Measurements from ENCODE around the gene PHF2.

Gene PHF2

GRCh38 chr9:93651521-93651950 is 75.2 kb downstream of the PHF2 start:
- H4K20me1 ChIP-seq (ENCODE audit: insufficient read depth), result no peaks in the 10 kb centered on the region
- H2AFZ ChIP-seq (ENCODE audit: low read depth), result no peak overlapping the region
- H3K79me2 ChIP-seq (ENCODE audit: insufficient read depth, low read depth), result no peaks in the 10 kb centered on the region
- H3K36me3 ChIP-seq (ENCODE audit: insufficient read depth), result no peaks in the 10 kb centered on the region
- TF ChIP-seq, protein P1, sequence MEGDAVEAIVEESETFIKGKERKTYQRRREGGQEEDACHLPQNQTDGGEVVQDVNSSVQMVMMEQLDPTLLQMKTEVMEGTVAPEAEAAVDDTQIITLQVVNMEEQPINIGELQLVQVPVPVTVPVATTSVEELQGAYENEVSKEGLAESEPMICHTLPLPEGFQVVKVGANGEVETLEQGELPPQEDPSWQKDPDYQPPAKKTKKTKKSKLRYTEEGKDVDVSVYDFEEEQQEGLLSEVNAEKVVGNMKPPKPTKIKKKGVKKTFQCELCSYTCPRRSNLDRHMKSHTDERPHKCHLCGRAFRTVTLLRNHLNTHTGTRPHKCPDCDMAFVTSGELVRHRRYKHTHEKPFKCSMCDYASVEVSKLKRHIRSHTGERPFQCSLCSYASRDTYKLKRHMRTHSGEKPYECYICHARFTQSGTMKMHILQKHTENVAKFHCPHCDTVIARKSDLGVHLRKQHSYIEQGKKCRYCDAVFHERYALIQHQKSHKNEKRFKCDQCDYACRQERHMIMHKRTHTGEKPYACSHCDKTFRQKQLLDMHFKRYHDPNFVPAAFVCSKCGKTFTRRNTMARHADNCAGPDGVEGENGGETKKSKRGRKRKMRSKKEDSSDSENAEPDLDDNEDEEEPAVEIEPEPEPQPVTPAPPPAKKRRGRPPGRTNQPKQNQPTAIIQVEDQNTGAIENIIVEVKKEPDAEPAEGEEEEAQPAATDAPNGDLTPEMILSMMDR (conservative IDR thresholded peaks at IDR 0.05; ENCODE audit: low read depth, low read length), result no peak
- H3K9ac ChIP-seq, result no peak overlapping the region
- no peak overlapping the region for H3K4me2 ChIP-seq
- no peaks in the 10 kb centered on the region for H3K27me3 ChIP-seq (ENCODE audit: insufficient read depth, low read depth)
- H3K4me1 ChIP-seq (ENCODE audit: low read depth, poor library complexity, severe bottlenecking), result no peaks in the 10 kb centered on the region
- H3K4me3 ChIP-seq (IDR thresholded peaks at IDR 0.05; ENCODE audit: insufficient read depth, low read depth, low read length), result no peak overlapping the region
- H3K27ac ChIP-seq, result no peak overlapping the region

GRCh38 chr9:93652604-93653592 is 76.5 kb downstream of the PHF2 start:
- Histone ChIP-seq H3K4me2 (no peak overlapping the region), H2AFZ (ENCODE audit: low read depth) (no peak overlapping the region), H3K4me3 (IDR thresholded peaks at IDR 0.05; ENCODE audit: insufficient read depth, low read depth, low read length) (no peak overlapping the region), H3K27me3 (ENCODE audit: insufficient read depth, low read depth) (no peaks in the 10 kb centered on the region), H3K9ac (no peak overlapping the region), H3K36me3 (ENCODE audit: insufficient read depth) (no peaks in the 10 kb centered on the region), H3K79me2 (ENCODE audit: insufficient read depth, low read depth) (no peaks in the 10 kb centered on the region), H4K20me1 (ENCODE audit: insufficient read depth) (no peaks in the 10 kb centered on the region), H3K27ac (no peak overlapping the region), H3K4me1 (ENCODE audit: low read depth, poor library complexity, severe bottlenecking) (no peaks in the 10 kb centered on the region)
- TF ChIP-seq, protein P1 (conservative IDR thresholded peaks at IDR 0.05; ENCODE audit: low read depth, low read length), result no peak

DNA sequence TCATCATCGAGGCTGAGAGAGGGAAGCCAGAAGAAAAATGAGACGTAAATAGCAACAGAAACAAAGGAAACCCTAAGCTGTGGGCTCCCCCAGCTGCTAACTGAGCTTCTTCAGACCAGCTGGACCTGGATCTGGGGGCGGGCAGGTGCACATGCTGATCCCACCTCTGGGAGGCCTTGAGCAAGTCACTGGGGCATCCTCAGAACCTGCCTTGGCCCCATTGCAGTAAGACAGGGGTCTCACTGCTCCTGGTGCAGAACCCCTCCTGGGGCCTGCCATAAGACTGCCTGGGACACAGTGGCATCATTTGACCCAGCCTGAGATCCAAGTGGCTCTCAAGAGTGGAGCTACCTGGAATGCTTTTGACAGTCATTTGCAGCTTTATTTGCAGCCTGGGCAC is 77.4 kb downstream of the PHF2 start:
- H3K4me2 ChIP-seq, result no peak overlapping the region
- no peaks in the 10 kb centered on the region for H3K4me1 ChIP-seq (ENCODE audit: low read depth, poor library complexity, severe bottlenecking)
- no peaks in the 10 kb centered on the region for H3K27me3 ChIP-seq (ENCODE audit: insufficient read depth, low read depth)
- H3K4me3 ChIP-seq (IDR thresholded peaks at IDR 0.05; ENCODE audit: insufficient read depth, low read depth, low read length), result no peak overlapping the region
- no peak overlapping the region for H3K27ac ChIP-seq
- H3K36me3 ChIP-seq (ENCODE audit: insufficient read depth), result no peaks in the 10 kb centered on the region
- TF ChIP-seq, protein P1 (conservative IDR thresholded peaks at IDR 0.05; ENCODE audit: low read depth, low read length), result no peak
- H3K9ac ChIP-seq, result no peak overlapping the region
- no peak overlapping the region for H2AFZ ChIP-seq (ENCODE audit: low read depth)
- no peaks in the 10 kb centered on the region for H3K79me2 ChIP-seq (ENCODE audit: insufficient read depth, low read depth)
- no peaks in the 10 kb centered on the region for H4K20me1 ChIP-seq (ENCODE audit: insufficient read depth)

- H3K9ac ChIP-seq, result no peak overlapping the region
- H3K4me2 ChIP-seq, result no peak overlapping the region
- H3K4me1 ChIP-seq (ENCODE audit: low read depth, poor library complexity, severe bottlenecking), result no peaks in the 10 kb centered on the region
- H3K27ac ChIP-seq, result no peak overlapping the region
- H3K4me3 ChIP-seq (IDR thresholded peaks at IDR 0.05; ENCODE audit: insufficient read depth, low read depth, low read length), result no peak overlapping the region
- TF ChIP-seq, protein P1 (conservative IDR thresholded peaks at IDR 0.05; ENCODE audit: low read depth, low read length), result no peak
- no peaks in the 10 kb centered on the region for H3K79me2 ChIP-seq (ENCODE audit: insufficient read depth, low read depth)
- no peaks in the 10 kb centered on the region for H3K36me3 ChIP-seq (ENCODE audit: insufficient read depth)
- H4K20me1 ChIP-seq (ENCODE audit: insufficient read depth), result no peaks in the 10 kb centered on the region
- H2AFZ ChIP-seq (ENCODE audit: low read depth), result no peak overlapping the region
- no peaks in the 10 kb centered on the region for H3K27me3 ChIP-seq (ENCODE audit: insufficient read depth, low read depth)
Observed at GRCh38 chr9:93654351-93654961, 78.1 kb downstream of the PHF2 start.
